Measurements from ENCODE around the gene COL11A2.

DNA sequence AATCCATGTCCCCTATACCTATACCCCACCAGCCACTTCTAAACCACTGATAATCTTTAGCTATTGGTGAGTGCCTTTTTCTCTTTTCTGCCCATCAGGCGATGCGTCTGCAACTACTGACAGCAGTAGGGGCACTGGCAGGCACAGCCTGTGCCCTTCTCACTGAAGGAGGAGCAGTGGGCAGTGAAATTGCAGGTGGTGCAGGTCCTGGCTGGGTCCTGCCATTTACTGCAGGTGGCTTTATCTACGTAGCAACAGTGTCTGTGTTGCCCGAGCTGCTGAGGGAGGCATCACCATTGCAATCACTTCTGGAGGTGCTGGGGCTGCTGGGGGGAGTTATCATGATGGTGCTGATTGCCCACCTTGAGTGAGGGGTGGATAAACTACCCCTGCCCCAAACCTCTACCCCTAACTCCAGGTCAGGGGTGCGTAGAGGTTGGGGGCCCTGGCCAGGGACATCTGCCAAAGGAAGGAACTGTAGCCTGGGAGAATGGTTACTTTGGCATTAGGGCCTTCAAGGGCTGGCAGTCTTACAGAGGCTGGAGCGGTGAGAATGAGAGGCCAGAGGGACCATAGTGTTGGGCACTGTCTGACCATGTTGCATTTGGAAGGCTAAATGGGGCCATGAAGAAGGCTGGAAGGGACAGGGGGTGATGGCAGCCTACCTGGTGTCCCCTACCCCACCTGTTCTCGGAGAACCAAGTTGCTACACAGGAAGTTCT, 11.3 kb upstream of the COL11A2 start:
- TF ChIP-seq, protein P1, sequence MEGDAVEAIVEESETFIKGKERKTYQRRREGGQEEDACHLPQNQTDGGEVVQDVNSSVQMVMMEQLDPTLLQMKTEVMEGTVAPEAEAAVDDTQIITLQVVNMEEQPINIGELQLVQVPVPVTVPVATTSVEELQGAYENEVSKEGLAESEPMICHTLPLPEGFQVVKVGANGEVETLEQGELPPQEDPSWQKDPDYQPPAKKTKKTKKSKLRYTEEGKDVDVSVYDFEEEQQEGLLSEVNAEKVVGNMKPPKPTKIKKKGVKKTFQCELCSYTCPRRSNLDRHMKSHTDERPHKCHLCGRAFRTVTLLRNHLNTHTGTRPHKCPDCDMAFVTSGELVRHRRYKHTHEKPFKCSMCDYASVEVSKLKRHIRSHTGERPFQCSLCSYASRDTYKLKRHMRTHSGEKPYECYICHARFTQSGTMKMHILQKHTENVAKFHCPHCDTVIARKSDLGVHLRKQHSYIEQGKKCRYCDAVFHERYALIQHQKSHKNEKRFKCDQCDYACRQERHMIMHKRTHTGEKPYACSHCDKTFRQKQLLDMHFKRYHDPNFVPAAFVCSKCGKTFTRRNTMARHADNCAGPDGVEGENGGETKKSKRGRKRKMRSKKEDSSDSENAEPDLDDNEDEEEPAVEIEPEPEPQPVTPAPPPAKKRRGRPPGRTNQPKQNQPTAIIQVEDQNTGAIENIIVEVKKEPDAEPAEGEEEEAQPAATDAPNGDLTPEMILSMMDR (CRISPR knock-in tag; IDR thresholded peaks at IDR 0.05), result no peak
- TF ChIP-seq, protein P2, sequence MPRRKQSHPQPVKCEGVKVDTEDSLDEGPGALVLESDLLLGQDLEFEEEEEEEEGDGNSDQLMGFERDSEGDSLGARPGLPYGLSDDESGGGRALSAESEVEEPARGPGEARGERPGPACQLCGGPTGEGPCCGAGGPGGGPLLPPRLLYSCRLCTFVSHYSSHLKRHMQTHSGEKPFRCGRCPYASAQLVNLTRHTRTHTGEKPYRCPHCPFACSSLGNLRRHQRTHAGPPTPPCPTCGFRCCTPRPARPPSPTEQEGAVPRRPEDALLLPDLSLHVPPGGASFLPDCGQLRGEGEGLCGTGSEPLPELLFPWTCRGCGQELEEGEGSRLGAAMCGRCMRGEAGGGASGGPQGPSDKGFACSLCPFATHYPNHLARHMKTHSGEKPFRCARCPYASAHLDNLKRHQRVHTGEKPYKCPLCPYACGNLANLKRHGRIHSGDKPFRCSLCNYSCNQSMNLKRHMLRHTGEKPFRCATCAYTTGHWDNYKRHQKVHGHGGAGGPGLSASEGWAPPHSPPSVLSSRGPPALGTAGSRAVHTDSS (CRISPR knock-in tag; conservative IDR thresholded peaks at IDR 0.05), result no peak
- TF ChIP-seq, protein P3, sequence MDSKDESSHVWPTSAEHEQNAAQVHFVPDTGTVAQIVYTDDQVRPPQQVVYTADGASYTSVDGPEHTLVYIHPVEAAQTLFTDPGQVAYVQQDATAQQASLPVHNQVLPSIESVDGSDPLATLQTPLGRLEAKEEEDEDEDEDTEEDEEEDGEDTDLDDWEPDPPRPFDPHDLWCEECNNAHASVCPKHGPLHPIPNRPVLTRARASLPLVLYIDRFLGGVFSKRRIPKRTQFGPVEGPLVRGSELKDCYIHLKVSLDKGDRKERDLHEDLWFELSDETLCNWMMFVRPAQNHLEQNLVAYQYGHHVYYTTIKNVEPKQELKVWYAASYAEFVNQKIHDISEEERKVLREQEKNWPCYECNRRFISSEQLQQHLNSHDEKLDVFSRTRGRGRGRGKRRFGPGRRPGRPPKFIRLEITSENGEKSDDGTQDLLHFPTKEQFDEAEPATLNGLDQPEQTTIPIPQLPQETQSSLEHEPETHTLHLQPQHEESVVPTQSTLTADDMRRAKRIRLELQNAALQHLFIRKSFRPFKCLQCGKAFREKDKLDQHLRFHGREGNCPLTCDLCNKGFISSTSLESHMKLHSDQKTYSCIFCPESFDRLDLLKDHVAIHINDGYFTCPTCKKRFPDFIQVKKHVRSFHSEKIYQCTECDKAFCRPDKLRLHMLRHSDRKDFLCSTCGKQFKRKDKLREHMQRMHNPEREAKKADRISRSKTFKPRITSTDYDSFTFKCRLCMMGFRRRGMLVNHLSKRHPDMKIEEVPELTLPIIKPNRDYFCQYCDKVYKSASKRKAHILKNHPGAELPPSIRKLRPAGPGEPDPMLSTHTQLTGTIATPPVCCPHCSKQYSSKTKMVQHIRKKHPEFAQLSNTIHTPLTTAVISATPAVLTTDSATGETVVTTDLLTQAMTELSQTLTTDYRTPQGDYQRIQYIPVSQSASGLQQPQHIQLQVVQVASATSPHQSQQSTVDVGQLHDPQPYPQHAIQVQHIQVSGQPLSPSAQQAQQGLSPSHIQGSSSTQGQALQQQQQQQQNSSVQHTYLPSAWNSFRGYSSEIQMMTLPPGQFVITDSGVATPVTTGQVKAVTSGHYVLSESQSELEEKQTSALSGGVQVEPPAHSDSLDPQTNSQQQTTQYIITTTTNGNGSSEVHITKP (CRISPR knock-in tag; IDR thresholded peaks at IDR 0.05; ENCODE audit: low read depth), result no peak
- TF ChIP-seq EZH2 (conservative IDR thresholded peaks at IDR 0.05; ENCODE audit: low read depth, low read length) (no peak), ZMYM4 (CRISPR knock-in tag; IDR thresholded peaks at IDR 0.05) (no peak), POLR2AphosphoS2 (IDR thresholded peaks at IDR 0.05; ENCODE audit: low read depth, low read length) (no peak), ARNTL (CRISPR knock-in tag; IDR thresholded peaks at IDR 0.05) (no peak), SIN3A (IDR thresholded peaks at IDR 0.05; ENCODE audit: borderline replicate concordance, low read depth, low read length) (no peak), HOXA3 (CRISPR knock-in tag; IDR thresholded peaks at IDR 0.05) (no peak), NR1H2 (CRISPR knock-in tag; IDR thresholded peaks at IDR 0.05; ENCODE audit: borderline replicate concordance, low read depth) (no peak)
- TF ChIP-seq, protein P4, sequence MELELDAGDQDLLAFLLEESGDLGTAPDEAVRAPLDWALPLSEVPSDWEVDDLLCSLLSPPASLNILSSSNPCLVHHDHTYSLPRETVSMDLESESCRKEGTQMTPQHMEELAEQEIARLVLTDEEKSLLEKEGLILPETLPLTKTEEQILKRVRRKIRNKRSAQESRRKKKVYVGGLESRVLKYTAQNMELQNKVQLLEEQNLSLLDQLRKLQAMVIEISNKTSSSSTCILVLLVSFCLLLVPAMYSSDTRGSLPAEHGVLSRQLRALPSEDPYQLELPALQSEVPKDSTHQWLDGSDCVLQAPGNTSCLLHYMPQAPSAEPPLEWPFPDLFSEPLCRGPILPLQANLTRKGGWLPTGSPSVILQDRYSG (CRISPR knock-in tag; IDR thresholded peaks at IDR 0.05), result no peak
- TF ChIP-seq, protein P5, sequence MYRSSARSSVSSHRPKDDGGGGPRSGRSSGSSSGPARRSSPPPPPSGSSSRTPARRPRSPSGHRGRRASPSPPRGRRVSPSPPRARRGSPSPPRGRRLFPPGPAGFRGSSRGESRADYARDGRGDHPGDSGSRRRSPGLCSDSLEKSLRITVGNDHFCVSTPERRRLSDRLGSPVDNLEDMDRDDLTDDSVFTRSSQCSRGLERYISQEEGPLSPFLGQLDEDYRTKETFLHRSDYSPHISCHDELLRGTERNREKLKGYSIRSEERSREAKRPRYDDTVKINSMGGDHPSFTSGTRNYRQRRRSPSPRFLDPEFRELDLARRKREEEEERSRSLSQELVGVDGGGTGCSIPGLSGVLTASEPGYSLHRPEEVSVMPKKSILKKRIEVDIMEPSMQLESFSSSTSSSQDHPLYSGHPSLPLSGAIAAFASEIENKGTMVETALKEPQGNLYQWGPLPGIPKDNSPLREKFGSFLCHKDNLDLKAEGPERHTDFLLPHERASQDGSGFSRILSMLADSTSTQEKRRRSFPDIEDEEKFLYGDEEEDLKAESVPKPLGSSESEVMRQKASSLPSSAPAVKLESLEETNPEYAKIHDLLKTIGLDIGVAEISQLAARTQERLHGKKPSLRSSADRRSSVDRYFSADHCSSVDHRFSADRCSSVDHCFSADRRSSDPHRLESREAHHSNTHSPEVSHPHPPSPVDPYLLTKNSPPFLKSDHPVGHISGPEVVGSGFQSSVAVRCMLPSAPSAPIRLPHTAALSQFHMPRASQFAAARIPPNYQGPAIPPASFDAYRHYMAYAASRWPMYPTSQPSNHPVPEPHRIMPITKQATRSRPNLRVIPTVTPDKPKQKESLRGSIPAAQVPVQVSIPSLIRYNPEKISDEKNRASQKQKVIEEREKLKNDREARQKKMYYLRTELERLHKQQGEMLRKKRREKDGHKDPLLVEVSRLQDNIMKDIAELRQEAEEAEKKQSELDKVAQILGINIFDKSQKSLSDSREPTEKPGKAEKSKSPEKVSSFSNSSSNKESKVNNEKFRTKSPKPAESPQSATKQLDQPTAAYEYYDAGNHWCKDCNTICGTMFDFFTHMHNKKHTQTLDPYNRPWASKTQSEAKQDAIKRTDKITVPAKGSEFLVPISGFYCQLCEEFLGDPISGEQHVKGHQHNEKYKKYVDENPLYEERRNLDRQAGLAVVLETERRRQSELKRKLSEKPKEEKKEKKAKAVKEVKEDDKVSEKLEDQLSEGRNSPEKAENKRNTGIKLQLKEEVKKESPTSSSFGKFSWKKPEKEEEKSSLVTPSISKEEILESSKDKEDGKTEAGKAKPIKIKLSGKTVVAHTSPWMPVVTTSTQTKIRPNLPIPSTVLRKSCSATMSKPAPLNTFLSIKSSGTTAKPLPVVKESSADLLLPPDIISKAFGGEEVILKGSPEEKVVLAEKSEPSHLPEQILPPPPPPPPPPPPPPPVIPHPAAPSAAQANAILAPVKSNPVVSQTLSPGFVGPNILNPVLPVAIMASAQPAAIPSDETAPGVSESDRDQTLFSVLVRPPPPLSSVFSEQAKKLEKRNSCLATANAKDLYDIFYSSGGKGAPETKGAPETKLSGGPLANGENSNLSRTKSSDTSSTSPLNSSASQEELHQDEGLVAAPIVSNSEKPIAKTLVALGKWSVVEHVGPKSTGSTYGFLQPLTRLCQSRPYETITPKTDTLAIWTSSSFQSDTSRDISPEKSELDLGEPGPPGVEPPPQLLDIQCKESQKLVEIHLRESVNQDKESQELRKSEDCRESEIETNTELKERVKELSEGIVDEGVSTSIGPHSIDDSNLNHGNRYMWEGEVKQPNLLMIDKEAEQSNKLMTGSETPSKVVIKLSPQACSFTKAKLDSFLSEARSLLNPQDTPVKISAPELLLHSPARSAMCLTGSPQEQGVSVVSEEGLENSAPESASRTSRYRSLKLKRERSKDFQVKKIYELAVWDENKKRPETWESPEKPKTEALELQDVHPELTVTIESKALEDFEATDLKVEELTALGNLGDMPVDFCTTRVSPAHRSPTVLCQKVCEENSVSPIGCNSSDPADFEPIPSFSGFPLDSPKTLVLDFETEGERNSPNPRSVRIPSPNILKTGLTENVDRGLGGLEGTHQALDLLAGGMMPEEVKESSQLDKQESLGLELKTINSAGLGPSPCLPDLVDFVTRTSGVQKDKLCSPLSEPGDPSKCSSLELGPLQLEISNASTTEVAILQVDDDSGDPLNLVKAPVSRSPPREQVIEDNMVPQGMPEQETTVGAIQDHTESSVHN (CRISPR knock-in tag; IDR thresholded peaks at IDR 0.05), result no peak
- TF ChIP-seq, protein P6, sequence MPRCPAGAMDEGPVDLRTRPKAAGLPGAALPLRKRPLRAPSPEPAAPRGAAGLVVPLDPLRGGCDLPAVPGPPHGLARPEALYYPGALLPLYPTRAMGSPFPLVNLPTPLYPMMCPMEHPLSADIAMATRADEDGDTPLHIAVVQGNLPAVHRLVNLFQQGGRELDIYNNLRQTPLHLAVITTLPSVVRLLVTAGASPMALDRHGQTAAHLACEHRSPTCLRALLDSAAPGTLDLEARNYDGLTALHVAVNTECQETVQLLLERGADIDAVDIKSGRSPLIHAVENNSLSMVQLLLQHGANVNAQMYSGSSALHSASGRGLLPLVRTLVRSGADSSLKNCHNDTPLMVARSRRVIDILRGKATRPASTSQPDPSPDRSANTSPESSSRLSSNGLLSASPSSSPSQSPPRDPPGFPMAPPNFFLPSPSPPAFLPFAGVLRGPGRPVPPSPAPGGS (CRISPR knock-in tag; IDR thresholded peaks at IDR 0.05), result no peak
